Calu3 (cell line): ENCODE measurements around the gene BCAS3. TPM values are rescaled to one million over a fixed set of nuclear protein-coding genes. Genes with fewer than 3 reads are reported as not detected.

Experiments
- BruUV-seq: library from RNA; stranded (reverse); fragments of 400-500 nt; replicated peaks from 2 replicates; lab custom pipeline; 2021; lab: Mats Ljungman, UMichigan
- CTCF ChIA-PET: fragments of 300-600 bp; sonication (Branson Sonifier 250); formaldehyde crosslinking; loops from one replicate; lab custom pipeline; 2022; ENCODE audit warnings: antibody characterized with exemption; lab: Charles Lee
- DNase-seq: peaks from one replicate; pipeline ENCODE4 v3.0.0; 2022
- H3K27ac Mint-ChIP-seq: one replicate; pipeline ENCODE4 v1.8.0; 2022; ENCODE audit warnings: mixed read lengths; ENCODE audit not compliant: unreplicated experiment
- H3K27me3 Mint-ChIP-seq: one replicate; pipeline ENCODE4 v1.8.0; 2022; ENCODE audit warnings: mixed read lengths; ENCODE audit not compliant: unreplicated experiment
- H3K36me3 Mint-ChIP-seq: one replicate; pipeline ENCODE4 v1.8.0; 2022; ENCODE audit warnings: mild to moderate bottlenecking, moderate library complexity, mixed read lengths; ENCODE audit not compliant: insufficient read depth, unreplicated experiment
- H3K4me1 Mint-ChIP-seq: one replicate; pipeline ENCODE4 v1.8.0; 2022; ENCODE audit warnings: mild to moderate bottlenecking, low read depth, mixed read lengths; ENCODE audit not compliant: unreplicated experiment
- H3K4me3 Mint-ChIP-seq: one replicate; pipeline ENCODE4 v1.8.0; 2022; ENCODE audit warnings: mild to moderate bottlenecking, low read depth, moderate library complexity, mixed read lengths; ENCODE audit not compliant: unreplicated experiment
- H3K9me3 Mint-ChIP-seq: one replicate; pipeline ENCODE4 v1.8.0; 2022; ENCODE audit warnings: low read depth, mixed read lengths; ENCODE audit not compliant: unreplicated experiment
- intact Hi-C: fragments of 100-400 bp; cut with micrococcal nuclease; formaldehyde crosslinking; loops from one replicate; pipeline ENCODE4 v1.10.0; 2022; ENCODE audit not compliant: unreplicated experiment
- total RNA-seq: library from RNA; stranded (reverse); gene quantifications from 2 replicates; pipeline ENCODE4 v1.2.3, GENCODE V29; 2022
- TF ChIP-seq, protein P1 (sequence below): fragments of 200-600 bp; IDR thresholded peaks from one replicate; pipeline ENCODE4 v1.8.0; 2022; ENCODE audit warnings: antibody characterized with exemption; ENCODE audit not compliant: unreplicated experiment

The BCAS3 gene
- total RNA-seq, 1 experiment from 2014 or later = 10.9 TPM

DNA sequence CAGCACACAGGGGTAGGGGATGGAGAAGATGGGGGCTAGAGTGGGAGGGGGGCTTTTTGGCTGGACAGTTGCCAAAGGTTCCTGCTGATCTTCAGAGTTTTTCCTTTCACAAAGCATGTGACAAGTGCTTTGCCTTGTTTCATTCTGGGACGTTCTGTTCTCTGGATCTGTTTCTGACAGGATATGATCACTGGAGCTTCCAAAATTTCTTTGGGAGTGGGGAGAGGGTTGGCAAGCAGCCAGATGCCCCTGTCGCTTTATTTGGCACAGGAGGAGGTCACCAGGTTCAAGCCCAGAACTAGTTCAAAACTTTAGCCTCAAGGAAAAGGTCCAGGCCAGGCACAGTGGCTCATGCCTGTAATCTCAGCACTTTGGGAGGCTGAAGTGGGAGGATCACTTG is 653.5 kb downstream of the BCAS3 start:
- no peak for DNase-seq
- BruUV-seq = no TSS peak
- Mint-ChIP-seq H3K4me3 (no peak overlapping the region), H3K4me1 (no peaks in the 10 kb centered on the region), H3K27me3 (no peaks in the 10 kb centered on the region), H3K9me3 (no peaks in the 10 kb centered on the region), H3K36me3 (no peaks in the 10 kb centered on the region), H3K27ac (no peak overlapping the region)
- TF ChIP-seq, protein P1, sequence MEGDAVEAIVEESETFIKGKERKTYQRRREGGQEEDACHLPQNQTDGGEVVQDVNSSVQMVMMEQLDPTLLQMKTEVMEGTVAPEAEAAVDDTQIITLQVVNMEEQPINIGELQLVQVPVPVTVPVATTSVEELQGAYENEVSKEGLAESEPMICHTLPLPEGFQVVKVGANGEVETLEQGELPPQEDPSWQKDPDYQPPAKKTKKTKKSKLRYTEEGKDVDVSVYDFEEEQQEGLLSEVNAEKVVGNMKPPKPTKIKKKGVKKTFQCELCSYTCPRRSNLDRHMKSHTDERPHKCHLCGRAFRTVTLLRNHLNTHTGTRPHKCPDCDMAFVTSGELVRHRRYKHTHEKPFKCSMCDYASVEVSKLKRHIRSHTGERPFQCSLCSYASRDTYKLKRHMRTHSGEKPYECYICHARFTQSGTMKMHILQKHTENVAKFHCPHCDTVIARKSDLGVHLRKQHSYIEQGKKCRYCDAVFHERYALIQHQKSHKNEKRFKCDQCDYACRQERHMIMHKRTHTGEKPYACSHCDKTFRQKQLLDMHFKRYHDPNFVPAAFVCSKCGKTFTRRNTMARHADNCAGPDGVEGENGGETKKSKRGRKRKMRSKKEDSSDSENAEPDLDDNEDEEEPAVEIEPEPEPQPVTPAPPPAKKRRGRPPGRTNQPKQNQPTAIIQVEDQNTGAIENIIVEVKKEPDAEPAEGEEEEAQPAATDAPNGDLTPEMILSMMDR = no peak
- intact Hi-C loops = no loop called here
- CTCF ChIA-PET = no interaction called here

DNA sequence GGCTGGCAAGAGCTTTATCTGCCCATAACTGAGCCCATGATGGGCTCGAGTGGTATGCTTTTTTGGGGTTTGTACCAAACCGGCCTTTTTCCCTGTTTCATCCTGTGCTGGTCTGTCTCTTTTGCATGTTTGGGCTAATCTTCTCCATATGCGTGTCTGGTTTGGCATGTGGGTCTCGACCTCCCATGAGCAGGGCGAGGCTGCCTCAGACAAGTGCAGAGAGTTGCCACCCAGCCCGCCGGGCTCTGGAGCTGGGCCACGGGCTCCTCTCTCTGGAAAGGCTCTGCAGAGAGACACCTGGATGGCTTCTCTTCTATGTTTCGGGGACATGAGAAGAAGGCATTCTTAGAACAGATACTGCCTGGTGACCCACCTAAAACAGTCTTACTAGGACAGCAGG is 654.2 kb downstream of the BCAS3 start:
- BruUV-seq = no TSS peak
- intact Hi-C loops = no loop called here
- no peak for DNase-seq
- Mint-ChIP-seq H3K27ac (no peak overlapping the region), H3K4me3 (no peak overlapping the region), H3K4me1 (no peaks in the 10 kb centered on the region), H3K27me3 (no peaks in the 10 kb centered on the region), H3K36me3 (no peaks in the 10 kb centered on the region), H3K9me3 (no peaks in the 10 kb centered on the region)
- TF ChIP-seq, protein P1 = no peak
- CTCF ChIA-PET = no interaction called here

DNA sequence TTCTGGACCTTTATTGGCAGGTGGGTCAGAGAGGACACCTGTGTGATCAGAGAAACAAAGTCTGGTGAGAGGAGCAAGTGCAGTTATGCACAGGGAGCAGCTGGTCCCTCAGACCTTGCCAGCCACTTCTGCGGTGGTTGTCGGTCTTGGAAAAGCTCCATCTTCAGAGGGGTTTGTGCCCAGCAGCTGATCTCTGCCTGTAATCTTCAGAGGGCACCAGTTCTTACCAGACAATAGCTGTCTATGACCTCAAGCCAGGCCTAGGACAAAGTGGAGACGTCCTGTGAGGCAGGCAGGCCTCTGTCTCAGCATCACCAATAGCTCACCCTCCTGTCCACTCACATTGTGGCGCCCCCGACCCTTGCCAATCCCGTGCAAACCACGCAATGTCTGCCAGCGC is 655.5 kb downstream of the BCAS3 start:
- Mint-ChIP-seq H3K27ac (no peak overlapping the region), H3K27me3 (no peaks in the 10 kb centered on the region), H3K9me3 (no peaks in the 10 kb centered on the region), H3K4me1 (no peaks in the 10 kb centered on the region), H3K4me3 (no peak overlapping the region), H3K36me3 (no peaks in the 10 kb centered on the region)
- DNase-seq = no peak
- intact Hi-C loops = no loop called here
- TF ChIP-seq, protein P1 = no peak
- CTCF ChIA-PET = no interaction called here
- no TSS peak for BruUV-seq

DNA sequence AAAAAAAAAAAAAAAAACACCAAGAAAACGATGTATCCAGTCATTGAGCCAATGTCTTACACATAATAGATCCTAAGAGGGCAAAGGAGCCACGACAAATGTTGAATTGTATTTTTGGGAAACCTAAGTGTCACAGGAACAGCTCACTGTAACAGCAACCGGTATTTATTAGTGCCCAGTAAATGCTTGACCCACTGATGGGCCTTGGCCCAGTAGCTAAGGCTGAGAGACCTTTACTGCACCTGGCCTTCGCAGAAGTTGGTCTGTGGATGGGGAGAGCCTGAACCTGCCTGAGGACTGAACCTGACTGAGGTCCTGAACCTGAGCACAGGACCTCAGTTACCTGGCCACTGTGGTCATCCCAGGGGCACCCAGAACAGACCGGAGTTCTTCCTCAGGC is 657.0 kb downstream of the BCAS3 start:
- H3K36me3 Mint-ChIP-seq = no peaks in the 10 kb centered on the region
- H3K4me3 Mint-ChIP-seq = no peak overlapping the region
- TF ChIP-seq, protein P1 = no peak
- no peaks in the 10 kb centered on the region for H3K4me1 Mint-ChIP-seq
- CTCF ChIA-PET = no interaction called here
- no peak for DNase-seq
- H3K27me3 Mint-ChIP-seq = no peaks in the 10 kb centered on the region
- no peaks in the 10 kb centered on the region for H3K9me3 Mint-ChIP-seq
- intact Hi-C loops = no loop called here
- no peak overlapping the region for H3K27ac Mint-ChIP-seq
- BruUV-seq = no TSS peak
